Left renal pelvis (tissue), 4 donors: Measurements from ENCODE around the gene CPNE7. TPM values are rescaled to one million over a fixed set of nuclear protein-coding genes. Genes with fewer than 3 reads are reported as not detected.

ENCODE experiments used
- DNase-seq, 4 donors: peaks; one replicate each; pipeline ENCODE4 v3.0.0-alpha.2; 2013; ENCODE audit warnings: low read depth in 4 of 4, low spot score in 3 of 4
- polyA plus RNA-seq, 4 donors: library from polyadenylated mRNA; unstranded; fragments of 120-200 nt; gene quantifications; one replicate each; pipeline ENCODE4 v1.2.1, GENCODE V29; 2013; ENCODE audit not compliant: insufficient read length in 4 of 4

CPNE7 gene
- polyA plus RNA-seq, 4 donors = 2.9 to 11.5 (median 3.9) TPM

DNA sequence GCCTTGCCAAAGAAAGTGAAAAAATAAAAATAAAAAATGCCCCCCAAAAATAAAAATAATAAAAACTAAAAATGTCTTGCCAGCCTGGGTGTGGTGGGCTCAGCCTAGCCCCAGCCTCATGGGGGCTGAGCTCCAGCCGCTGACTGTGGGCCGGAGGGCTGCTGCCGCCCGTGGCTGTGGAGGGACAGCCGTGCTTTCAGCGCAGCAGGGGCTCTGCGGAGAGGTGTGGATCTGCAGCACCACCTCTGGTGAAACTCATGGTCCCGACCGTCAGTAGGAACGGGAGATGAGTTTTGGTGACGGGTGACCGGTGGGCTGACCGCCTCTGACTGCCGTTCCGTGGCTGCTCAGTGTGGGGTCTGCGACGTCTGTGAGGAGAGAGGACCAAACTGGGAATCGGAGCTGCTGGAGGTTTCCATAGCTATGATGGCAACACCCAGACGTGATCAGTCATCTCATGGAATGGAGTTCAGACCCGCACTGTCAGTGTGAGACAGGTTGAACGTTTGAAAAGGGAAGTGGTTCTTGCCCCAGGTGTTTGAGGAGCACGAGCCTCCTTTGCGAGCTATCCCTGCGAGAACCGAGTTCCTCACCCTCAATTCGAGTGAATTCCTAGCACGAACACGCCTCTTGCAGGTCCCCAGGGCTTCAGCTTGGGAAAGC lies 27.1 kb upstream of the CPNE7 start:
- DNase-seq = no peak

- DNase-seq = no peak
Observed at GRCh38 chr16:89549007-89549700, 26.4 kb upstream of the CPNE7 start.

DNA sequence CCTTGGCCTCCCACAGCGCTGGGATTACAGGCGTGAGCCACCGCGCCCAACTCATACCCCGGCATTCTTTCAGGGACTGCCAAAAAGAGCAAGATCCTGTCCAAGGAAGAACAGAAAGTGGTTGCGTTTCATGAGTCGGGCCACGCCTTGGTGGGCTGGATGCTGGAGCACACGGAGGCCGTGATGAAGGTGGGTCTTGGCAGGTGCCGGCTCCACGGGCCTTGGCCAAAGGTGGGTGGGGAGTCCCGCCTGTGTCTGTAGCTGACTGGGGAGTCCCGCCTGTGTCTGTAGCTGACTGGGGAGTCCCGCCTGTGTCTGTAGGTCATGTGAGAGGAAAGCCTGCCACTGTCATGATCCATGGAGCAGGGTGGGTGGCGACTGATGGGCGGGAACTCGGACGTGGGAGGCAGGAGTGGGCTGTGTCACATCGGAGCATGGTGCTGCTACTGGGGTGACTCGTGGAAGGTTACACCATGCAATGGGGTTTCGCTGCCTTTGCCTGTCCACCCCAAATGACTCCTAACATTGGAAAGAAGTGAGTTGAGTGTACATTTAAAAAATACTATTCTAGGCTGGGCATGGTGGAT lies 25.0 kb upstream of the CPNE7 start:
- DNase-seq = no peak

GRCh38 chr16:89552329-89552728 lies 23.2 kb upstream of the CPNE7 start:
- DNase-seq = no peak

DNA sequence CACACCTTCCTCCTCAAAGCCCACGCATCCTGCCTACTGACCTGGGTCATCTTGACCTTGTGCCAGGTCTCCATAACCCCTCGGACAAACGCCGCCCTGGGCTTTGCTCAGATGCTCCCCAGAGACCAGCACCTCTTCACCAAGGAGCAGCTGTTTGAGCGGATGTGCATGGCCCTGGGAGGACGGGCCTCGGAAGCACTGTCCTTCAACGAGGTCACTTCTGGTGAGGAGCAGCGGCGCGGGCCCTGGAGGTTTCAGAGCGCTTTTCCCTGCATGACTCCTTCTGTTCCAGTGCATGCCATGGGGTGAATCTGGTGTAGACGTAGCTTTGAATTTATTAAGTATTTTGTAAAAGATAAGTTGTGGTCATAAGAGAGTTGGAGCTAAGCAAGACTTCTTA lies 22.6 kb upstream of the CPNE7 start:
- no peak for DNase-seq

DNA sequence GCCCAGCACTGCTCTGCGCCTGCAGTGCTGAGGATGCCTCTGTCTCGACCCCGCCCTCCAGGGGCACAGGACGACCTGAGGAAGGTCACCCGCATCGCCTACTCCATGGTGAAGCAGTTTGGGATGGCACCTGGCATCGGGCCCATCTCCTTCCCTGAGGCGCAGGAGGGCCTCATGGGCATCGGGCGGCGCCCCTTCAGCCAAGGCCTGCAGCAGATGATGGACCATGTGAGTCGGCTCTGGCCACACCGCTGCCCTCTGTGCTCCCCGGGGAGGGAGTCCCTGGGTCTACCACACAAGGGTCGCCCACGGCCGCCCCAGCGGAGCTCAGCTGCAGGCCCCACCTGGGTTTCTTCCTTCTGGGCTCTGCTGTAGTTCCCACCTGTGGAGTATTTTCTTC lies 21.8 kb upstream of the CPNE7 start:
- DNase-seq = no peak

DNA sequence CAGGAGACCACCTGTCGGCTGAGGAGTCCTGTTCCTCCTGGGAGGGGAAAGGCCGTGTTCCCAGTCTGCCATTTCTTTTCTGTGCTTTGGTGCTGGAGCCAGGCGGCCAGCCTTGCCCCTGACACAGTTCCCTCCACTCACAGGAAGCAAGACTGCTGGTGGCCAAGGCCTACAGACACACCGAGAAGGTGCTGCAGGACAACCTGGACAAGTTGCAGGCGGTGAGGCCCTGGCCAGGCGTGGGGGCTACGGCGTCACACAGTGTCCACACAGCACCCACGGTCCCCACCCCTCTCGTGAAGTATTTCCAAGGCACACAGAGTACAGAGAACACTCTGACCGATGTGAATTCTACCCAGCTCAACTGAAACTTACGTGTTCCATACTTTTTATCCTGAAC lies 21.2 kb upstream of the CPNE7 start:
- DNase-seq = no peak

DNA sequence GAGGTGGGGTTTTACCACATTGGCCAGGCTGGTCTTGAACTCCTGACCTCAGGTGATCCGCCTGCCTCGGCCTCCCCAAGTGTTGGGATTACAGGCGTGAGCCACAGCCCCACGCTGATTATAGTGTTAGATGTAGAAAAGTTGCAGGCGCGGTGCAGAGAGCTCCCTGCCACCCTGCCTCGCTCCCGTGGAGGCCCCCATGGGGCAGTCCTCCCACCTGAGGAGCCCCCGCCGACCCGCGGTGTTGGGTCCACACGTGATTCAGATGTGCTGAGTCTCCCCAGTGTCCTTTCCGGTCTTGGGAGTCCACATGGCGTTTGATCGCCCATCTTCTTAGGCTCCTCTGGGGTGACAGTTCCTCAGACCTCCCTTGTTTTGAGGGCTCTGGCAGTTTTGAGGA lies 20.3 kb upstream of the CPNE7 start:
- no peak for DNase-seq

DNA sequence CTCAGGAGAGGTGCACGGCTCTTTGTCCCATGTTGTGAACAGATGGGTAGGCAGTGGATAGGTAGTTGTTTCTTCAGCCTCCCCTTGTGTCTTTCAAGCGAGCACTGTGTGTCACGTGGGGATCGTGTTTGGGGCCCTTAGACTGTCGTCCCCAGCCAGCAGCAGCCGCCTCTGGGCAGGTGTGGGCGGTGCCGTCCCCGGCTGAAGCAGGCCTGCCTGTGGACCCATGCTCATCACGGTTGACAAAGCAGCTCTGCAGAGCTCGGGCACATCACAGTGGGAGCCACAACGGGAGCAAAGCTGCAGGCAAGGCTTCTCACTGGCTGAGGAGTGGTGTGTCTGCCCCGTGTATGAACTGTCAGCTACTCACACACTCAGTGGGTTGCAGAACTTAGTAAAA lies 19.8 kb upstream of the CPNE7 start:
- DNase-seq = no peak

DNA sequence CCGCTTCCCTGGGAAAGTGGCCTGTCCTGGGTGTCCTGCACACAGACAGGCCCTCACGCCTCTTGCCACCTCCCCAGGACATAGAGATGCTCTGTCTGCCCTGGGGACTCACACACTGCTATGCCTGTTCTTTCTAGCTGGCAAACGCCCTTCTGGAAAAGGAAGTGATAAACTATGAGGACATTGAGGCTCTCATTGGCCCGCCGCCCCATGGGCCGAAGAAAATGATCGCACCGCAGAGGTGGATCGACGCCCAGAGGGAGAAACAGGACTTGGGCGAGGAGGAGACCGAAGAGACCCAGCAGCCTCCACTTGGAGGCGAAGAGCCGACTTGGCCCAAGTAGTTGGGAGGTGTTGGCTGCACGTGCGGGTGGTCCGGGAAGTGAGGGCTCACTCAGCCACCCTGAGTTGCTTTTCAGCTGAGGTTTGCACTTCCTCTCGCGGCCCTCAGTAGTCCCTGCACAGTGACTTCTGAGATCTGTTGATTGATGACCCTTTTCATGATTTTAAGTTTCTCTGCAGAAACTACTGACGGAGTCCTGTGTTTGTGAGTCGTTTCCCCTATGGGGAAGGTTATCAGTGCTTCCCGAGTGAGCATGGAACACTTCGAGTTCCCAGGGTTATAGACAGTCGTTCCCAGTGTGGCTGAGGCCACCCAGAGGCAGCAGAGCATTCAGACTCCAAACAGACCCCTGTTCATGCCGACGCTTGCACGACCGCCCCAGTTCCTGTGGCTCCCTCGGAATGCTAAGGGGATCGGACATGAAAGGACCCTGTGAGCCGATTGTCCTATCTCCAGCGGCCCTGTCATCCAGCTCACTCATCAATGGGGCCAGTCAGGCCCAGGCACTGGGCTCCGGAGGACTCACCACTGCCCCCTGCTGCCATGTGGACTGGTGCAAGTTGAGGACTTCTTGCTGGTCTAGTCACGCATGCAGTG lies 18.5 kb upstream of the CPNE7 start:
- no peak for DNase-seq

DNA sequence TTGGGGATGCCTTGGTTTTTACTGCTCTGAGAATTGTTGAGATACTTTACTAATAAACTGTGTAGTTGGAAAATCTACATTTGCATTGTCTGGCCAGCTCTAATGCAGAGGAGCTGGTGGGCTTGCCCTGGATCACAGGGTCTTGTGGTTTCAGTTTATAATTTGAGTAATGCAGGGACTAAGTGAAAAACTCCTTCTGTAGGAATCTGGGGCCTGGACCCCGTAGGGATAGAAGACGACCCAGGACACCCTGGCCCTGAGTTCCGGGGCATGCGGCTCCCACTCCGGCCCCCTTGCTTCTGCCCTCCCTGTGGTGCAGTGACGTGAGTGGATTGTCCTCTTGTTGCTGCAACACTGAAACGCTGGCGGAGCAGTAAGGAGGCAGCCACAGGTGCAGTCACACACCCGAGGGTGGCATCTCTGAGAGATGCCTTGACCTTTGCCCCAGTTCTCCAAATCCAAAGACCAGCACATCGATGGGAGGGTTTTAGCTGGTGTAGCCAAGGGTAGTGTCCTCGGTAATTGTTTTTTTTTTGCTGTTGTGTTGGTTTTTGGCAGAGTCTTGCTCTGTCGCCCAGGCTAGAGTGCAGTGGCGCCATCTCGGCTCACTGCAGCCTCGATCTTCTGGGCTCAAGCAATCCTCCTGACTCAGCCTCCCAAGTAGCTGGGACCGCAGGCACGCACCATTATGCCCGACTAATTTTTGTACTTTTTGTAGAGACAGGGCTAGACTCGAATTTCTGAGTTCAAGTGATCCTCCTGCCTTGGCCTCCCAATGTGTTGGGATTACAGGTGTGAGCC lies 17.7 kb upstream of the CPNE7 start:
- no peak for DNase-seq

- DNase-seq = peak; percentile 89 to 92 (median 90)
Observed at GRCh38 chr16:89560378-89561141, 15.0 kb upstream of the CPNE7 start, which contains the start of gene RPL13. RPL13 (plus strand) TSS chr16:89560682; CDS start chr16:89560960, 278 bp downstream.

- no peak for DNase-seq
Observed at GRCh38 chr16:89561142-89561883, 14.2 kb upstream of the CPNE7 start.

DNA sequence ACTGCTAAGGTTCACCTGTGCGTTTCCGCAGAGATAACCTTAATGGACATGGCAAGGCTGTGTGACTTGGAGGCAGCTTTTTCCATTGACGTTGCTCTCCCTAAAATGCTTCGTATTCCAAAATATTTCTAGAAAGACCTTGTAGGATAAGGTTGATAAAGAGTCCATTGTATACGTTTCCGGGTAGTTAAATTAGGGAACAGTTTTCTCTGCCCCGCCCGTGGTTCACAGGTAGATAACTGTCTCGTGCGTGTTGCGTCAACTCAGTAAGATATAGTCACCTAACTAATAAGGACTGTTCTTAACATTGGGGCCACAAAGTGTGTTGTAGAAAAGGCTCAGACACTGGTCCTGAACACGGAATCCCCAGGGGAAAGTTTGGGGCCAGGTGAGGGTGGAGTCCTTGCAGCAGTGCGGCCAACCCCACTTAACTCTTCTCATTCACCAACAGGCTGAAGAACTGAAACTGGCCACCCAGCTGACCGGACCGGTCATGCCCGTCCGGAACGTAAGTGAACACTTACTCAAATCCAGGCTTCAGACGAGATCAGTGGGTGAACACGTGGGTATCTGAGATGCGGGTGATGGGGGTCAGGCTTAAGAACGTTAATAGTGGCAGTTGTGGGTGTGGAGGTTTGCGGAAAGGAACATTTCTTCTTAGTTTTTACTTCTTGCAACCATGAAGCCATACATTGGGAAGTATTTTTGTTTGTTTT lies 13.5 kb upstream of the CPNE7 start:
- no peak for DNase-seq

GRCh38 chr16:89562939-89563338 lies 12.6 kb upstream of the CPNE7 start:
- no peak for DNase-seq

DNA sequence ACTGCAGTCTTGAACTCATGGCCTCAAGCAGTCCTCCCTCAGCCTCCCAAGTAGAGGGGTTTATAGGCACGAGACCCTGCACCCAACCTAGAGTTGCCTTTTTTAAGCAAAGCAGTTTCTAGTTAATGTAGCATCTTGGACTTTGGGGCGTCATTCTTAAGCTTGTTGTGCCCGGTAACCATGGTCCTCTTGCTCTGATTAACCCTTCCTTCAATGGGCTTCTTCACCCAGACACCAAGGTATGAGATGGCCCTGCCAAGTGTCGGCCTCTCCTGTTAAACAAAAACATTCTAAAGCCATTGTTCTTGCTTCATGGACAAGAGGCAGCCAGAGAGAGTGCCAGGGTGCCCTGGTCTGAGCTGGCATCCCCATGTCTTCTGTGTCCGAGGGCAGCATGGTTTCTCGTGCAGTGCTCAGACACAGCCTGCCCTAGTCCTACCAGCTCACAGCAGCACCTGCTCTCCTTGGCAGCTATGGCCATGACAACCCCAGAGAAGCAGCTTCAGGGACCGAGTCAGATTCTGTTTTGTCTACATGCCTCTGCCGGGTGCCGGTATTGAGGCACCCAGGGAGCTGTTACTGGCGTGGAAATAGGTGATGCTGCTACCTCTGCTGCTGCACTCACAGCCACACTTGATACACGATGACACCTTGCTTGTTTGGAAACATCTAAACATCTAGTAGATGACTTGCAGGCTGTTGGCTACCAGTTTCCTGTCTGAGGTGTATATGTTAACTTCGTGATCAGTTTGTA lies 11.7 kb upstream of the CPNE7 start:
- DNase-seq = no peak
